Left lung (tissue), 10 donors: ENCODE measurements around the gene AJM1. TPM values are rescaled to one million over a fixed set of nuclear protein-coding genes. Genes with fewer than 3 reads are reported as not detected.

Experiments used
- ATAC-seq: fragments of 200-7000 bp; cut with Tn5 transposase; one replicate; pipeline ENCODE4 v1.9.1; 2020; ENCODE audit warnings: moderate library complexity
- DNase-seq, 4 donors: peaks; one replicate each; pipeline ENCODE4 v3.0.0-alpha.2; 2013 to 2020
- H3K27ac ChIP-seq, 2 donors: fragments of 200-600 bp; sonication (generic) in 1 of 2; one replicate each; pipeline versions ENCODE4 v1.5.0 to v1.8.0; 2020 to 2021
- H3K27me3 ChIP-seq, 2 donors: fragments of 200-600 bp; sonication (generic) in 1 of 2; one replicate each; pipeline versions ENCODE4 v1.5.0 to v1.8.0; 2020 to 2021
- H3K36me3 ChIP-seq, 2 donors: fragments of 200-600 bp; sonication (generic) in 1 of 2; one replicate each; pipeline versions ENCODE4 v1.5.0 to v1.8.0; 2020 to 2021
- H3K4me1 ChIP-seq, 2 donors: fragments of 200-600 bp; one replicate each; pipeline ENCODE4 v1.8.0; 2021
- H3K4me3 ChIP-seq, 2 donors: fragments of 200-600 bp; sonication (generic) in 1 of 2; one replicate each; pipeline versions ENCODE4 v1.5.0 to v1.8.0; 2020 to 2021; ENCODE audit warnings: mild to moderate bottlenecking in 1 of 2
- H3K9me3 ChIP-seq, 2 donors: fragments of 200-600 bp; sonication (generic) in 1 of 2; one replicate each; pipeline versions ENCODE4 v1.5.0 to v1.8.0; 2020 to 2021
- intact Hi-C, 2 donors: fragments of 100-400 bp; cut with DNase I; formaldehyde crosslinking; loops; one replicate each; pipeline versions ENCODE4 v1.11.2 to v1.14.2; 2022
- polyA plus RNA-seq, 6 donors: library from polyadenylated mRNA; unstranded; fragments of 120-200 nt; gene quantifications; one replicate each; pipeline ENCODE4 v1.2.1, GENCODE V29; 2013; ENCODE audit not compliant: insufficient read length in 6 of 6
- total RNA-seq, 2 donors: library from RNA; stranded (reverse); fragmentation: NEBNext Ultra II Directional; extraction: Animal tissue kit (Norgen Biotek cat#: 25700); gene quantifications; one replicate each; pipeline ENCODE4 v1.2.1, GENCODE V29; 2021
- TF ChIP-seq, protein P1 (sequence below), 2 donors: fragments of 200-600 bp; sonication (generic) in 1 of 2; IDR thresholded peaks; one replicate each; pipeline versions ENCODE4 v1.5.0 to v1.8.0; 2021; ENCODE audit warnings: antibody characterized with exemption in 2 of 2
- donor health status: DM: no; HTN: yes; CAD: no.
- donor health status: DM: no; HTN: no; CAD: no.

Gene AJM1
- total and polyA plus RNA-seq, 8 donors = 0.59 to 2.6 (median 1.2) TPM

- H3K27ac ChIP-seq = no peak overlapping the region
- no peak overlapping the region for H3K4me3 ChIP-seq
- TF ChIP-seq, protein P1, sequence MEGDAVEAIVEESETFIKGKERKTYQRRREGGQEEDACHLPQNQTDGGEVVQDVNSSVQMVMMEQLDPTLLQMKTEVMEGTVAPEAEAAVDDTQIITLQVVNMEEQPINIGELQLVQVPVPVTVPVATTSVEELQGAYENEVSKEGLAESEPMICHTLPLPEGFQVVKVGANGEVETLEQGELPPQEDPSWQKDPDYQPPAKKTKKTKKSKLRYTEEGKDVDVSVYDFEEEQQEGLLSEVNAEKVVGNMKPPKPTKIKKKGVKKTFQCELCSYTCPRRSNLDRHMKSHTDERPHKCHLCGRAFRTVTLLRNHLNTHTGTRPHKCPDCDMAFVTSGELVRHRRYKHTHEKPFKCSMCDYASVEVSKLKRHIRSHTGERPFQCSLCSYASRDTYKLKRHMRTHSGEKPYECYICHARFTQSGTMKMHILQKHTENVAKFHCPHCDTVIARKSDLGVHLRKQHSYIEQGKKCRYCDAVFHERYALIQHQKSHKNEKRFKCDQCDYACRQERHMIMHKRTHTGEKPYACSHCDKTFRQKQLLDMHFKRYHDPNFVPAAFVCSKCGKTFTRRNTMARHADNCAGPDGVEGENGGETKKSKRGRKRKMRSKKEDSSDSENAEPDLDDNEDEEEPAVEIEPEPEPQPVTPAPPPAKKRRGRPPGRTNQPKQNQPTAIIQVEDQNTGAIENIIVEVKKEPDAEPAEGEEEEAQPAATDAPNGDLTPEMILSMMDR (IDR thresholded peaks at IDR 0.05) = no peak
- H3K4me1 ChIP-seq = peaks cover 10 to 21% of the 10 kb centered on the region in 2 donors
- H3K9me3 ChIP-seq = no peaks in the 10 kb centered on the region
- peaks cover 0 to 24% of the 10 kb centered on the region in 2 donors for H3K36me3 ChIP-seq
- peak in 1 of 4 donors; percentile 65 for DNase-seq
- H3K27me3 ChIP-seq = no peaks in the 10 kb centered on the region
- intact Hi-C loops = loop anchor here in 1 of 2 donors (10.0 kb wide), 1 partner anchor 80 kb away; no protein-coding TSS in a partner anchor
- no peak for ATAC-seq
Observed at GRCh38 chr9:136854842-136855460, 12.7 kb downstream of the AJM1 start.

DNA sequence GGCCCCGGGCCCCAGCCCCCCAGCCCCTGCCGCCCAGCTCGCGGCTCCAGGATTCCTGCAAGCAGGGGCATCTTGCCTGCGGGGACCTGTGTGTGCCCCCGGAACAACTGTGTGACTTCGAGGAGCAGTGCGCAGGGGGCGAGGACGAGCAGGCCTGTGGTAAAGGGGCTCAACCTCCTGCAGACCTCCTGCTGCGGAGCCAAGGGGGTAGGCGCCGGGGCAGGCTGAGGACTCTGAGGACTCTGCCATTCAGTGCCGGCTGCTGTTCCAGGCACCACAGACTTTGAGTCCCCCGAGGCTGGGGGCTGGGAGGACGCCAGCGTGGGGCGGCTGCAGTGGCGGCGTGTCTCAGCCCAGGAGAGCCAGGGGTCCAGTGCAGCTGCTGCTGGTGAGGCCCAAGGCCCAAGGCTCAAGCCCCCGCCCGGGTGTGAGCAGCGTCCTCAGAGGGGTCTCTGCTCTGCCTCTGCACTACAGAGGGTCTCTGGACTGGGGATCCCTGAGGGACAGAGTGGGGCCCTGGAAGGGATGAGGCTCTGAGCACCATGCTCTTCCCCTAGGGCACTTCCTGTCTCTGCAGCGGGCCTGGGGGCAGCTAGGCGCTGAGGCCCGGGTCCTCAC is 13.3 kb downstream of the AJM1 start:
- ATAC-seq = no peak
- TF ChIP-seq, protein P1 (IDR thresholded peaks at IDR 0.05) = no peak
- H3K36me3 ChIP-seq = peaks cover 0 to 21% of the 10 kb centered on the region in 2 donors
- intact Hi-C loops = loop anchor here in 1 of 2 donors (10.0 kb wide), 1 partner anchor 79 kb away; no protein-coding TSS in a partner anchor
- no peak overlapping the region for H3K27ac ChIP-seq
- no peak overlapping the region for H3K4me3 ChIP-seq
- no peaks in the 10 kb centered on the region for H3K9me3 ChIP-seq
- peak in 1 of 4 donors; percentile 78 for DNase-seq
- H3K27me3 ChIP-seq = no peaks in the 10 kb centered on the region
- peaks cover 3 to 15% of the 10 kb centered on the region in 2 donors for H3K4me1 ChIP-seq

- H3K27ac ChIP-seq = no peak overlapping the region
- TF ChIP-seq, protein P1 (IDR thresholded peaks at IDR 0.05) = no peak
- no peaks in the 10 kb centered on the region for H3K9me3 ChIP-seq
- ATAC-seq (no peak), DNase-seq (peak in 1 of 4 donors; percentile 72)
- H3K36me3 ChIP-seq = peaks cover 0 to 21% of the 10 kb centered on the region in 2 donors
- H3K27me3 ChIP-seq = no peaks in the 10 kb centered on the region
- intact Hi-C loops = loop anchor here in 1 of 2 donors (10.0 kb wide), 1 partner anchor 79 kb away; no protein-coding TSS in a partner anchor
- peaks cover 0 to 11% of the 10 kb centered on the region in 2 donors for H3K4me1 ChIP-seq
- H3K4me3 ChIP-seq = no peak overlapping the region
Observed at GRCh38 chr9:136856079-136856476, 13.8 kb downstream of the AJM1 start.

DNA sequence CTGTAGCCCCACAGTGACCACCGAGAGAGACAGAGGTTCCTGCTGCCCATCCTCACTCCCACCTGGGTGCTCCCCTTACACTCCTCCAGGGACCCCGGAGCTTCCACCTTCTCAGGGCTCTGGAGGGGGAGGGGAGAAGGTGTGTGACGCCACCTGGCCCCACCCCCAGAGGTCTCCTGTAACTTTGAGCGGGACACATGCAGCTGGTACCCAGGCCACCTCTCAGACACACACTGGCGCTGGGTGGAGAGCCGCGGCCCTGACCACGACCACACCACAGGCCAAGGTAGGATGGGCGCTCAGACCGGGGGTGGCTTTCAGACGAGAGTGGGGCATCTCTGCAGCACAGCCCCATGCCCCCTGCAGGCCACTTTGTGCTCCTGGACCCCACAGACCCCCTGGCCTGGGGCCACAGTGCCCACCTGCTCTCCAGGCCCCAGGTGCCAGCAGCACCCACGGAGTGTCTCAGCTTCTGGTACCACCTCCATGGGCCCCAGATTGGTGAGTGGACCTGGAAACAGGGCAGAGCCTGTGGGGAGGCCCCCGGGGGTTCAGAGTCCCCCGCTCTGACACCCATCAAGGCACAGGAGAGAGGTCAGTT is 14.4 kb downstream of the AJM1 start:
- no peak overlapping the region for H3K27ac ChIP-seq
- no peak overlapping the region for H3K4me3 ChIP-seq
- DNase-seq (peak in 2 of 4 donors; percentile 30 to 66), ATAC-seq (no peak)
- intact Hi-C loops = loop anchor here in 1 of 2 donors (10.0 kb wide), 1 partner anchor 78 kb away; no protein-coding TSS in a partner anchor
- TF ChIP-seq, protein P1 (IDR thresholded peaks at IDR 0.05) = no peak
- H3K4me1 ChIP-seq = peaks cover 0 to 11% of the 10 kb centered on the region in 2 donors
- no peaks in the 10 kb centered on the region for H3K27me3 ChIP-seq
- H3K36me3 ChIP-seq = peaks cover 0 to 22% of the 10 kb centered on the region in 2 donors
- no peaks in the 10 kb centered on the region for H3K9me3 ChIP-seq

GRCh38 chr9:136857166-136857565 is 14.9 kb downstream of the AJM1 start:
- no peak for ATAC-seq
- Histone ChIP-seq H3K36me3 (peaks cover 0 to 28% of the 10 kb centered on the region in 2 donors), H3K27ac (no peak overlapping the region), H3K27me3 (no peaks in the 10 kb centered on the region), H3K4me1 (peaks cover 0 to 11% of the 10 kb centered on the region in 2 donors), H3K9me3 (no peaks in the 10 kb centered on the region), H3K4me3 (no peak overlapping the region)
- intact Hi-C loops = loop anchor here in 1 of 2 donors (10.0 kb wide), 1 partner anchor 78 kb away; no protein-coding TSS in a partner anchor
- TF ChIP-seq, protein P1 (IDR thresholded peaks at IDR 0.05) = no peak
- DNase-seq = peak in 1 of 4 donors; percentile 24
